Hypothalamus (tissue), 51 donors: Measurements from ENCODE around the gene NEFH.

Experiments used
- DNase-seq, 51 donors: peaks; one replicate each; lab custom pipeline; 2025; lab: John Stamatoyannopoulos, UW

The NEFH gene

GRCh38 chr22:29459773-29460172 lies 20.2 kb upstream of the NEFH start:
- DNase-seq = no peak

GRCh38 chr22:29461263-29461662 lies 18.8 kb upstream of the NEFH start:
- no peak for DNase-seq

- DNase-seq = no peak
Measured at GRCh38 chr22:29463629-29464028, 16.4 kb upstream of the NEFH start.

GRCh38 chr22:29464581-29464980 lies 15.4 kb upstream of the NEFH start:
- no peak for DNase-seq

- no peak for DNase-seq
Measured at GRCh38 chr22:29469755-29470154, 10.3 kb upstream of the NEFH start.

GRCh38 chr22:29470159-29470855 lies 9.7 kb upstream of the NEFH start:
- peak in 15 of 51 donors; percentile 4 to 60 (median 14) for DNase-seq

GRCh38 chr22:29473001-29473400 lies 7.0 kb upstream of the NEFH start:
- DNase-seq = no peak

GRCh38 chr22:29475550-29475949 lies 4.5 kb upstream of the NEFH start:
- no peak for DNase-seq

GRCh38 chr22:29476116-29476515 lies 3.9 kb upstream of the NEFH start:
- no peak for DNase-seq

GRCh38 chr22:29477723-29478318 lies 2.2 kb upstream of the NEFH start:
- DNase-seq = peak in 4 of 51 donors; percentile 3 to 47 (median 32)

GRCh38 chr22:29478326-29479276 lies 1.4 kb upstream of the NEFH start:
- DNase-seq = peak in 9 of 51 donors; percentile 4 to 61 (median 25)

GRCh38 chr22:29480262-29480511 lies 169 bp downstream of the NEFH start:
- no peak for DNase-seq

- peak in 28 of 51 donors; percentile 7 to 76 (median 32) for DNase-seq
Measured at GRCh38 chr22:29480512-29481264, 670 bp downstream of the NEFH start.

- DNase-seq = peak in 4 of 51 donors; percentile 6 to 15 (median 10)
Measured at GRCh38 chr22:29481265-29482000, 1.4 kb downstream of the NEFH start.

GRCh38 chr22:29482253-29482652 lies 2.2 kb downstream of the NEFH start:
- DNase-seq = no peak

- no peak for DNase-seq
Measured at GRCh38 chr22:29482726-29483125, 2.7 kb downstream of the NEFH start.

- DNase-seq = no peak
Measured at GRCh38 chr22:29483254-29483653, 3.2 kb downstream of the NEFH start.

GRCh38 chr22:29484642-29485041 lies 4.6 kb downstream of the NEFH start:
- DNase-seq = no peak

- no peak for DNase-seq
Measured at GRCh38 chr22:29485448-29485847, 5.4 kb downstream of the NEFH start.

- no peak for DNase-seq
Measured at GRCh38 chr22:29487426-29487986, 7.5 kb downstream of the NEFH start.
